GM23338 (cell line): Measurements from ENCODE around the gene RAPGEF4. TPM values are rescaled to one million over a fixed set of nuclear protein-coding genes. Genes with fewer than 3 reads are reported as not detected.
A peak's percentile ranks its signal among the peaks of the same experiment; 100 is the strongest.

Source experiments
- ATAC-seq: fragments of 200-7000 bp; cut with Tn5 transposase; 3 replicates; pipeline ENCODE4 v1.9.1; 2020
- DNase-seq: peaks from one replicate; pipeline ENCODE4 v3.0.0-alpha.2; 2015; ENCODE audit warnings: low spot score
- H2AFZ ChIP-seq: fragments of 200-600 bp; sonication (generic); 2 replicates; pipeline ENCODE4 v1.8.0; 2016; ENCODE audit warnings: antibody characterized with exemption, mild to moderate bottlenecking, moderate library complexity
- H3F3A ChIP-seq: fragments of 200-600 bp; sonication (generic); replicated peaks from 2 replicates; pipeline ENCODE4 v1.8.0; 2017; ENCODE audit warnings: antibody characterized with exemption, mixed run types, low read depth
- H3K27ac ChIP-seq: fragments of 200-600 bp; sonication (generic); 2 replicates; pipeline ENCODE4 v1.6.1; 2016; ENCODE audit warnings: low read depth
- H3K27me3 ChIP-seq: fragments of 200-600 bp; sonication (generic); 2 replicates; pipeline ENCODE4 v1.8.0; 2016; ENCODE audit warnings: mild to moderate bottlenecking, mixed run types, moderate library complexity; ENCODE audit not compliant: insufficient read depth
- H3K36me3 ChIP-seq: fragments of 200-600 bp; sonication (generic); 2 replicates; pipeline ENCODE4 v1.8.0; 2016; ENCODE audit warnings: mild to moderate bottlenecking; ENCODE audit not compliant: insufficient read depth
- H3K4me1 ChIP-seq: fragments of 200-600 bp; sonication (generic); 2 replicates; pipeline ENCODE4 v1.8.0; 2016; ENCODE audit warnings: mild to moderate bottlenecking, moderate library complexity; ENCODE audit not compliant: insufficient read depth
- H3K4me2 ChIP-seq: fragments of 200-600 bp; sonication (generic); 2 replicates; pipeline ENCODE4 v1.7.1; 2017; ENCODE audit warnings: mixed run types
- H3K4me3 ChIP-seq: fragments of 200-600 bp; sonication (generic); 2 replicates; pipeline ENCODE4 v1.6.1; 2016; ENCODE audit warnings: mixed run types
- H3K79me2 ChIP-seq: fragments of 200-600 bp; sonication (generic); replicated peaks from 2 replicates; pipeline ENCODE4 v1.8.0; 2017; ENCODE audit warnings: mild to moderate bottlenecking; ENCODE audit not compliant: insufficient read depth
- H3K9me2 ChIP-seq: fragments of 200-600 bp; sonication (generic); 2 replicates; pipeline ENCODE4 v1.8.0; 2017; ENCODE audit not compliant: insufficient read depth
- H4K20me1 ChIP-seq: fragments of 200-600 bp; sonication (generic); replicated peaks from 2 replicates; pipeline ENCODE4 v1.8.0; 2017; ENCODE audit warnings: mild to moderate bottlenecking; ENCODE audit not compliant: insufficient read depth
- H3K27ac Mint-ChIP-seq: 2 replicates; pipeline ENCODE4 v1.8.0; 2020; ENCODE audit warnings: inconsistent platforms, mild to moderate bottlenecking, moderate library complexity, mixed read lengths
- H3K27me3 Mint-ChIP-seq: 3 replicates; pipeline ENCODE4 v1.8.0; 2022; ENCODE audit warnings: low read depth, mild to moderate bottlenecking, moderate library complexity, mixed read lengths, inconsistent platforms; ENCODE audit not compliant: insufficient read depth, poor library complexity
- H3K36me3 Mint-ChIP-seq: 3 replicates; pipeline ENCODE4 v1.8.0; 2021; ENCODE audit warnings: low read depth, mild to moderate bottlenecking, inconsistent platforms, moderate library complexity, mixed read lengths
- H3K4me1 Mint-ChIP-seq: 3 replicates; pipeline ENCODE4 v1.8.0; 2020; ENCODE audit warnings: mild to moderate bottlenecking, inconsistent platforms, mixed read lengths
- H3K4me3 Mint-ChIP-seq: 3 replicates; pipeline ENCODE4 v1.8.0; 2021; ENCODE audit warnings: moderate library complexity, mild to moderate bottlenecking, inconsistent platforms, mixed read lengths
- H3K9me3 Mint-ChIP-seq: 3 replicates; pipeline ENCODE4 v1.8.0; 2020; ENCODE audit warnings: moderate library complexity, mild to moderate bottlenecking, inconsistent platforms, mixed read lengths
- CREB1 ChIP-seq: fragments of 250-450 bp; sonication (Bioruptor Pico); IDR thresholded peaks from 2 replicates; pipeline ENCODE4 v1.5.0; 2020; ENCODE audit warnings: low read depth, mild to moderate bottlenecking, moderate library complexity
- EZH2 ChIP-seq: fragments of 200-600 bp; sonication (generic); IDR thresholded peaks from one replicate; pipeline ENCODE4 v1.8.0; 2017; ENCODE audit warnings: antibody characterized with exemption, mild to moderate bottlenecking, low read depth; ENCODE audit not compliant: unreplicated experiment
- NANOG ChIP-seq: IDR thresholded peaks from 2 replicates; pipeline ENCODE4 v1.6.1; 2016; ENCODE audit warnings: antibody characterized with exemption, borderline replicate concordance
- ZNF114 ChIP-seq: fragments of 250-450 bp; sonication (Bioruptor Pico); IDR thresholded peaks from 2 replicates; pipeline ENCODE4 v1.5.0; 2020; ENCODE audit warnings: mild to moderate bottlenecking, moderate library complexity
- polyA plus RNA-seq: library from polyadenylated mRNA; unstranded; fragments of >200 nt; fragmentation: Nextera tagmentation; extraction: Ambion mirVana; gene quantifications from 2 replicates; pipeline ENCODE4 v1.2.1, GENCODE V29; 2016
- total RNA-seq: library from RNA; depleted of rRNA; stranded (reverse); fragments of >200 nt; shearing (Covaris generic); gene quantifications from 2 replicates; pipeline ENCODE4 v1.2.3, GENCODE V29; 2014
- TF ChIP-seq, protein P1 (sequence below), 2 experiments: fragments of 200-600 bp in 1 of 2; sonication (generic) in 1 of 2; conservative IDR thresholded peaks; 2 replicates each; pipeline versions ENCODE4 v1.5.1 to v1.6.1; 2016 to 2017; ENCODE audit warnings: antibody characterized with exemption in 2 of 2, low read depth in 2 of 2, mild to moderate bottlenecking in 2 of 2, moderate library complexity in 1 of 2
- TF ChIP-seq, protein P2 (sequence below): IDR thresholded peaks from one replicate; pipeline ENCODE4 v1.6.1; 2018; ENCODE audit warnings: antibody characterized with exemption; ENCODE audit not compliant: unreplicated experiment

RAPGEF4 gene
- total and polyA plus RNA-seq, 2 experiments from 2014 or later = 1.7 to 4.7 TPM

- no peak overlapping the region for H3K27ac ChIP-seq
Observed at GRCh38 chr2:172859581-172860335, 124.1 kb downstream of the RAPGEF4 start.

GRCh38 chr2:172860336-172860707, 124.7 kb downstream of the RAPGEF4 start:
- no peaks in the 10 kb centered on the region for H3K79me2 ChIP-seq
- no peak overlapping the region for H3K27ac ChIP-seq
- no peak for DNase-seq
- no peak overlapping the region for H3K27ac Mint-ChIP-seq
- no peaks in the 10 kb centered on the region for H3K36me3 ChIP-seq
- H2AFZ ChIP-seq = peak overlapping the region; percentile 3; the same call in 1 of the 2 replicates
- no peak for ATAC-seq
- H3K4me1 ChIP-seq = peaks cover 9% of the 10 kb centered on the region; the same call in 1 of the 2 replicates
- H3K27me3 Mint-ChIP-seq = no peaks in the 10 kb centered on the region
- H3K4me3 ChIP-seq = no peak overlapping the region
- H3K27me3 ChIP-seq = no peaks in the 10 kb centered on the region
- no peaks in the 10 kb centered on the region for H4K20me1 ChIP-seq
- peaks cover 8% of the 10 kb centered on the region; the same call in 2 of the 3 replicates for H3K4me1 Mint-ChIP-seq
- H3K9me2 ChIP-seq = no peaks in the 10 kb centered on the region
- H3K9me3 Mint-ChIP-seq = no peaks in the 10 kb centered on the region
- no peaks in the 10 kb centered on the region for H3K36me3 Mint-ChIP-seq
- no peaks in the 10 kb centered on the region for H3F3A ChIP-seq
- no peak overlapping the region for H3K4me2 ChIP-seq
- no peak overlapping the region for H3K4me3 Mint-ChIP-seq
- TF ChIP-seq CREB1 = no peak
- TF ChIP-seq, protein P1, sequence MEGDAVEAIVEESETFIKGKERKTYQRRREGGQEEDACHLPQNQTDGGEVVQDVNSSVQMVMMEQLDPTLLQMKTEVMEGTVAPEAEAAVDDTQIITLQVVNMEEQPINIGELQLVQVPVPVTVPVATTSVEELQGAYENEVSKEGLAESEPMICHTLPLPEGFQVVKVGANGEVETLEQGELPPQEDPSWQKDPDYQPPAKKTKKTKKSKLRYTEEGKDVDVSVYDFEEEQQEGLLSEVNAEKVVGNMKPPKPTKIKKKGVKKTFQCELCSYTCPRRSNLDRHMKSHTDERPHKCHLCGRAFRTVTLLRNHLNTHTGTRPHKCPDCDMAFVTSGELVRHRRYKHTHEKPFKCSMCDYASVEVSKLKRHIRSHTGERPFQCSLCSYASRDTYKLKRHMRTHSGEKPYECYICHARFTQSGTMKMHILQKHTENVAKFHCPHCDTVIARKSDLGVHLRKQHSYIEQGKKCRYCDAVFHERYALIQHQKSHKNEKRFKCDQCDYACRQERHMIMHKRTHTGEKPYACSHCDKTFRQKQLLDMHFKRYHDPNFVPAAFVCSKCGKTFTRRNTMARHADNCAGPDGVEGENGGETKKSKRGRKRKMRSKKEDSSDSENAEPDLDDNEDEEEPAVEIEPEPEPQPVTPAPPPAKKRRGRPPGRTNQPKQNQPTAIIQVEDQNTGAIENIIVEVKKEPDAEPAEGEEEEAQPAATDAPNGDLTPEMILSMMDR (conservative IDR thresholded peaks at IDR 0.05; ENCODE audit: low read depth in 2 of 2) = no peak
- TF ChIP-seq, protein P2, sequence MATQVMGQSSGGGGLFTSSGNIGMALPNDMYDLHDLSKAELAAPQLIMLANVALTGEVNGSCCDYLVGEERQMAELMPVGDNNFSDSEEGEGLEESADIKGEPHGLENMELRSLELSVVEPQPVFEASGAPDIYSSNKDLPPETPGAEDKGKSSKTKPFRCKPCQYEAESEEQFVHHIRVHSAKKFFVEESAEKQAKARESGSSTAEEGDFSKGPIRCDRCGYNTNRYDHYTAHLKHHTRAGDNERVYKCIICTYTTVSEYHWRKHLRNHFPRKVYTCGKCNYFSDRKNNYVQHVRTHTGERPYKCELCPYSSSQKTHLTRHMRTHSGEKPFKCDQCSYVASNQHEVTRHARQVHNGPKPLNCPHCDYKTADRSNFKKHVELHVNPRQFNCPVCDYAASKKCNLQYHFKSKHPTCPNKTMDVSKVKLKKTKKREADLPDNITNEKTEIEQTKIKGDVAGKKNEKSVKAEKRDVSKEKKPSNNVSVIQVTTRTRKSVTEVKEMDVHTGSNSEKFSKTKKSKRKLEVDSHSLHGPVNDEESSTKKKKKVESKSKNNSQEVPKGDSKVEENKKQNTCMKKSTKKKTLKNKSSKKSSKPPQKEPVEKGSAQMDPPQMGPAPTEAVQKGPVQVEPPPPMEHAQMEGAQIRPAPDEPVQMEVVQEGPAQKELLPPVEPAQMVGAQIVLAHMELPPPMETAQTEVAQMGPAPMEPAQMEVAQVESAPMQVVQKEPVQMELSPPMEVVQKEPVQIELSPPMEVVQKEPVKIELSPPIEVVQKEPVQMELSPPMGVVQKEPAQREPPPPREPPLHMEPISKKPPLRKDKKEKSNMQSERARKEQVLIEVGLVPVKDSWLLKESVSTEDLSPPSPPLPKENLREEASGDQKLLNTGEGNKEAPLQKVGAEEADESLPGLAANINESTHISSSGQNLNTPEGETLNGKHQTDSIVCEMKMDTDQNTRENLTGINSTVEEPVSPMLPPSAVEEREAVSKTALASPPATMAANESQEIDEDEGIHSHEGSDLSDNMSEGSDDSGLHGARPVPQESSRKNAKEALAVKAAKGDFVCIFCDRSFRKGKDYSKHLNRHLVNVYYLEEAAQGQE = no peak

More at GRCh38 chr2:172859581-172860335, 124.1 kb downstream of the RAPGEF4 start:
- Mint-ChIP-seq H3K27ac (no peak overlapping the region), H3K36me3 (no peaks in the 10 kb centered on the region), H3K9me3 (no peaks in the 10 kb centered on the region), H3K4me1 (peaks cover 8% of the 10 kb centered on the region; the same call in 2 of the 3 replicates), H3K4me3 (no peak overlapping the region), H3K27me3 (no peaks in the 10 kb centered on the region)
- no peaks in the 10 kb centered on the region for H3K79me2 ChIP-seq
- no peak for DNase-seq
- no peak overlapping the region for H3K4me2 ChIP-seq
- no peaks in the 10 kb centered on the region for H3K27me3 ChIP-seq
- TF ChIP-seq, protein P2 = no peak
- TF ChIP-seq NANOG = no peak
- TF ChIP-seq, protein P1 (conservative IDR thresholded peaks at IDR 0.05; ENCODE audit: low read depth in 2 of 2) = no peak
- TF ChIP-seq ZNF114 = no peak
- no peak for TF ChIP-seq EZH2
- H3K4me1 ChIP-seq = peaks cover 9% of the 10 kb centered on the region; the same call in 1 of the 2 replicates
- H3K9me2 ChIP-seq = no peaks in the 10 kb centered on the region
- no peak overlapping the region for H3K4me3 ChIP-seq
- H3K36me3 ChIP-seq = no peaks in the 10 kb centered on the region
- H4K20me1 ChIP-seq = no peaks in the 10 kb centered on the region
- H2AFZ ChIP-seq = peak overlapping the region; percentile 3; the same call in 1 of the 2 replicates
- no peaks in the 10 kb centered on the region for H3F3A ChIP-seq
- ATAC-seq = no peak
